ENCODE measurements around the gene POLA1. TPM values are rescaled to one million over a fixed set of nuclear protein-coding genes. Genes with fewer than 3 reads are reported as not detected.

The POLA1 gene
- total and polyA plus RNA-seq, 2 of the 4 experiments (the other 2 are of a cell fraction) = 4.0 to 15.1 TPM

- Histone ChIP-seq H3K36me3 (ENCODE audit: control insufficient read depth, insufficient read depth, low read length) (no peaks in the 10 kb centered on the region), H2AK5ac (ENCODE audit: low read depth, low read length) (no peak overlapping the region), H2BK120ac (ENCODE audit: low read depth, low read length) (no peak overlapping the region), H3K56ac (ENCODE audit: extremely low read depth, insufficient read depth, low read length) (no peak overlapping the region), H4K91ac (ENCODE audit: insufficient read depth, low read depth, low read length) (no peak overlapping the region), H2BK20ac (ENCODE audit: low read depth, low read length) (no peak overlapping the region), H4K8ac (ENCODE audit: low read depth in 2 of 2, low read length in 2 of 2) (no peak overlapping the region), H2AK9ac (replicated peaks; ENCODE audit: low read depth, low read length, poor library complexity) (no peak overlapping the region), H3K9ac (ENCODE audit: low read depth, low read length) (no peak overlapping the region), H3K4me2 (ENCODE audit: low read depth, low read length) (no peak overlapping the region), H3K27me3 (ENCODE audit: control insufficient read depth, insufficient read depth, low read length) (no peaks in the 10 kb centered on the region), H3K4me3 (ENCODE audit: insufficient read depth, low read depth, low read length) (no peak overlapping the region), H3K14ac (replicated peaks; ENCODE audit: low read depth, low read length) (no peak overlapping the region), H2BK15ac (ENCODE audit: low read depth, low read length) (no peak overlapping the region), H3K27ac (ENCODE audit: insufficient read depth, low read length) (no peak overlapping the region), H3K9me1 (ENCODE audit: insufficient read depth, low read length) (no peaks in the 10 kb centered on the region; the same call in 1 of the 2 replicates), H3K9me3 (ENCODE audit: control insufficient read depth, insufficient read depth, low read length) (no peaks in the 10 kb centered on the region), H2BK5ac (ENCODE audit: low read depth, low read length, poor library complexity, severe bottlenecking) (no peak overlapping the region), H2AFZ (replicated peaks; ENCODE audit: low read length, poor library complexity) (no peak overlapping the region), H3K79me1 (ENCODE audit: low read depth in 1 of 2, low read length in 2 of 2) (no peaks in the 10 kb centered on the region), H3K18ac (ENCODE audit: low read depth, low read length) (no peak overlapping the region), H4K5ac (ENCODE audit: low read depth, low read length) (no peak overlapping the region), H3K23ac (ENCODE audit: low read depth, low read length) (no peak overlapping the region), H4K20me1 (ENCODE audit: insufficient read depth, low read length) (no peaks in the 10 kb centered on the region), H3K4me1 (ENCODE audit: control insufficient read depth, insufficient read depth, low read length) (no peaks in the 10 kb centered on the region), H3K4ac (ENCODE audit: low read depth, low read length) (no peak overlapping the region)
- in situ Hi-C loops (cut with MboI; ENCODE audit: low sequenced_read_pairs) = no loop called here
- DNase-seq (no peak), ATAC-seq (ENCODE audit: low read depth) (no peak)
- WGBS, 2 experiments (ENCODE audit: extremely low coverage in 2 of 2, insufficient read length in 1 of 2) = no CpG with 5 or more reads among the region's 3 CpGs
- CTCF ChIA-PET = no interaction called here
- dilution Hi-C loops (cut with HindIII; ENCODE audit: low sequenced_read_pairs, unreplicated experiment) = no loop called here
- TF ChIP-seq FOS (IDR thresholded peaks at IDR 0.05; ENCODE audit: low read depth, low read length) (no peak), SMC3 (IDR thresholded peaks at IDR 0.05; ENCODE audit: low read depth, low read length) (no peak), MAZ (IDR thresholded peaks at IDR 0.05; ENCODE audit: borderline replicate concordance, low read depth, low read length) (no peak), MXI1 (IDR thresholded peaks at IDR 0.05; ENCODE audit: borderline replicate concordance, low read depth, low read length) (no peak), POLR2A (IDR thresholded peaks at IDR 0.05; ENCODE audit: low read depth, low read length) (no peak), MAFK (IDR thresholded peaks at IDR 0.05; ENCODE audit: low read depth, low read length) (no peak), ELK1 (IDR thresholded peaks at IDR 0.05; ENCODE audit: borderline replicate concordance, low read depth, low read length) (no peak)
- intact Hi-C loops (cut with micrococcal nuclease) = no loop called here
- BruUV-seq (replicated peaks) = no TSS peak
- POLR2A ChIA-PET (ENCODE audit: unreplicated experiment) = no interaction called here
Observed at GRCh38 chrX:24763989-24764388, 70.3 kb downstream of the POLA1 start.

Data from IMR-90 (cell line).